Ecto neural progenitor cell (in vitro differentiated cells): ENCODE measurements around the gene VWA5B1.

ENCODE experiments used
- DNase-seq: peaks from one replicate; pipeline ENCODE4 v3.0.0-alpha.2; 2018; ENCODE audit warnings: low spot score

Gene VWA5B1

DNA sequence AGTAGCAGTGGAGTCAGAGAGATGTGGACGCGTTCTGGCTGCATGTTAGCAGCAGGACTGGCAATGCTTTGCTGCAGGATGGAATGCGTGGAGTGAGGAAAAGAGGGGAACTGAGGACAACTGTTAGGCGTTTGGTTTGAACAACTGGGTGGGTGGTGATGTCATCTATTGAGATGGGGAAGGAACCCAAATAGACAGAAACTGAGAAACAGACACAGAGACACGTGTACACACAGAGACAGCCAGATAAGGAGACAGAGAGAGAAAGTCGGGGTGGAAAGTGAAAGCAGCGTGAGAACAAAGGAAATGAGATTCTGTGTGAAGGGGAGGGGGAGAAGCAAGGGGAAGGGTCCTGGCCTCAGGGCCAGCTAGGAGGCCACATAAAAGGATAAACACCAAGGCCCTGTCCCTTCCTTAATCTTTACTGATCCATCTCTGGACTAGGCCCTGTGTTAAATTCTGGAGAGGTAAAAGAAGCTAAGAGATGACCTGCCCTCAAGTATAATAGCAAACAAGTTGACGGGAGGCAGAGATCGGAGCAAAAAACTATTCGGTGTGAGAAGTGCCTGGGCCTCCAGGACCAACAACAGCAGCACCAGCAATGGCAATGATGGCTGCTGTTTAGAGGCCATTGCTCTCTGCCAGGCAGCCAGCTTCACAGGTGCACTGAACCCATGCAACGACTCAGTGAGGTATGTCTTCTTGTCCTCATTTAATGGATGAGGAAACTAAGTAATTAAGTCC is 31.6 kb downstream of the VWA5B1 start:
- DNase-seq, result no peak

- DNase-seq, result no peak
Measured at GRCh38 chr1:20322825-20323612, 32.3 kb downstream of the VWA5B1 start.

GRCh38 chr1:20323613-20323920 is 32.9 kb downstream of the VWA5B1 start:
- no peak for DNase-seq

- DNase-seq, result no peak
Measured at GRCh38 chr1:20324704-20325406, 34.2 kb downstream of the VWA5B1 start.

DNA sequence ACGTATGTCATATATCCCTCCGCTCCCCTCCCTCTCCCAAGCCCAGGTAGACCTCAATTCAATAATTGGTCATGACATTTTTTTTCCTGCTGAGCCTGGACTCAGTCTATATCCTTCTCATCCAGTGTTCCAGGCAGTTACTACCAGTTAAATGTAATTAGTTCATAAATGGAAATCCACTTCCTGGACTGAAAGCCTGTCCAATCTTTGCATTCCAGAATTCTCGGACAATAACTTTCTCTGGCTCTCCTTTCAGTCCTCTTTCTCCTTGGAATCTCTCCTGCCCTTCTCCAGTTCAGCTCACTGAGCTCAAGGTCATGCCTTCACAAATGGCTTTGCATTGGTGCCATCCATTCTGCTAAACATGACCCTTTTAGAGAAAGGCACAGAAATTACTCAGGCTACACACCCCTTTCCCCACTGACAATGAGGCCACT is 34.8 kb downstream of the VWA5B1 start:
- no peak for DNase-seq

DNA sequence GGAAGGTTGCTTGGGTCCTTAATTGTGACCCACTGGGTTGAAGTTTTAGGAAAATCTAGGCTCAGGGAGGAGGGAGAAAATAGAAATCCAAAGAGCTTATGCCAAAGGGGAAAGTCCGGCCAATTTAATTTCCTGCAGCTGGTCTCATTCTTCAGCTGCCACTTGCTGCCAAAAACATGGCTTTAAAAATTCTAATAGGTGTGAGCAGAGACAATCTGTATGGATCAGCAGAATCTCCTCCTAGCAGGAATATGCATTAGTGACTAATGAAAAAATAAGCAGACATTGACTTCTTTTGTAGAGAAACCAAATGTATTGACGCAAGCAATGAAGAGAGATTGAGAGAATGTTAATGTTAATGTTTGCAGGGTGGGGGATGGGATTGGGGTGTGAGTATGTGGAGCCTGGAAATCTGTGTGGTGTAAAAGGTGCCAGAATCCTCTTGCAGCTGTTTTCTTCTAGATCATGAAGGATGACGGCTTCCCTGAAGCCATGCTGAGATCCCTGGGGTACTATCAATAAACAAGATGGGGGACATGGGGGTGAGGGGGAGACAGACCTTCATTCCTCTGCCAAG is 35.3 kb downstream of the VWA5B1 start:
- no peak for DNase-seq

DNA sequence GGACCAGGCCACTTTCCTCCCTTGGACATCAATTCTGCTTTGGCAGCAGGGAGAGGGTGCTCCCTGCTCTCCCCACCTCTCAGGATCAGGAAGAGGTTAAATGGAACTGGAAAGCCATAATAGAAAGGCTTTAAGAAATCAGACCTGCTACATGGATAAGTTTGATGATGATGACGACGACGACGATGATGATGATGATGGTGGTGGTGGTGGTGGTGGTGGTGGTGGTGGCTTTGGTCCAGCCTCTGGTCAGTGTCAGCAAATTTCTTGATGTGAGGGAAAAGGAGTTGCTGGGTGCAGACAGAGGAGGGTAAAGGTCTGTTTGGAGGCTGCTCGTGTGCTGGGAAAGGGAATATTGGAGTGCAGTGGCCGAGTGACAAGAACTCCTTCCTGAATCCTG is 36.8 kb downstream of the VWA5B1 start:
- no peak for DNase-seq

DNA sequence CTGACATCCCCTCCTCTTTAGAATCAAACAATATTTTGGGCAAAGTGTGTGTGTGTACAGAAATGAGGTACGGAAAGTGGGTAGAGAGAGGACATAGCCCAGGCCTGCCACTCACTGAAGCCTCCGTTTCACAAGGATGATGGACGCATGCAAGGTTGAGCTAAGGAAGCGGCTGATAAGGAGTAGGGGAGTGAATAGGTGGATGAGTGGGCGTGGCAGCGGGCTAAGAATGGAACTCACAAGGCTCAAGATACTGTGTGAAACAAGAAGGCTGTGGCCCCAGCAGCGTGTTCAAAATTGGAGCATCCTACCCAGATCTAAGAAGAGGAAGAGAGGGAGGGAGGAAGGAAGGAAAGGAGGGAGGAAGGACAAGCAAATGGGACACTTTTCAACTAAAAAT is 37.5 kb downstream of the VWA5B1 start:
- DNase-seq, result no peak

GRCh38 chr1:20329793-20330542 is 39.3 kb downstream of the VWA5B1 start:
- DNase-seq, result no peak

DNA sequence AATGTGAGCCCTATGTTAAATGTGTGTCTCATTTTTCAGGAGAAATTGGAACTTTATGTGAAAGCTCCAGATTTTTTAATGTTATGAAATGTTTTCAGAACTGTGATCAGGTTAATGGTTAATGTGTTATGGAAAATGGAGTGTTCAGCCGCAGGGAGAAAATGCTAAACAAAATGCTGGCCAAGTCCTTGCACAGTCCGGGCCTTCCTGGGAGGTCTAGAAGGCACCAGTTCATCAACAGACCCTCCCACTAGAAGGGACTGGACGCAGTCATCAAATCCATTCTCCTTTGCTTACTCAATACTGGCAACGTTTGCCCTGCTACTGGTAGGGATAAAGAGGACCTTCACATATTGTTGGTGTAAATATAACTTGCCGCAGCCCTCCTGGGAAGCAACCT is 43.4 kb downstream of the VWA5B1 start:
- no peak for DNase-seq

DNA sequence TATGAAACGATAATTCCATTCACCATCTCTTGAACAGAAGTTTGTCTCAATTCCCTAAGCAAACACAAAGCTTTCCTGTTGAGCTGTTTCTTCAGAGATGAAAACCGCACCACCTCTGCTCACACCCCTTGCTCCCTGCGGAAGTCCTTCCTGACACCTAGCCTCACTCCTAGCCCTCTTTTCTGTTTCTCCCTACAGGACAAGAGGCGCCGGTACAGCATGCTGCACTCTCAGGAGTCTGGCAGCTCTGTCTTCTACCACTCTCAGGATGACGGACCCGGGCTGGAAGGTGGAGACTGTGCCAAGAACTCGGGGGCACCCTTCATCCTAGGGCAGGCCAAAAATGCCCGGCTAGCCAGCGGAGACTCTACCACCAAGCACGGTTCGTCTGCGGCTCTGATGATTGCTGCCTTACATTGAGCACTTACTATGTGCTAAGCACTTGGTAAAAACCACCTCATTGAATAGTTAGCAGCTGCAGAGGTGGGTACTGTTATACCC is 45.5 kb downstream of the VWA5B1 start:
- no peak for DNase-seq

DNA sequence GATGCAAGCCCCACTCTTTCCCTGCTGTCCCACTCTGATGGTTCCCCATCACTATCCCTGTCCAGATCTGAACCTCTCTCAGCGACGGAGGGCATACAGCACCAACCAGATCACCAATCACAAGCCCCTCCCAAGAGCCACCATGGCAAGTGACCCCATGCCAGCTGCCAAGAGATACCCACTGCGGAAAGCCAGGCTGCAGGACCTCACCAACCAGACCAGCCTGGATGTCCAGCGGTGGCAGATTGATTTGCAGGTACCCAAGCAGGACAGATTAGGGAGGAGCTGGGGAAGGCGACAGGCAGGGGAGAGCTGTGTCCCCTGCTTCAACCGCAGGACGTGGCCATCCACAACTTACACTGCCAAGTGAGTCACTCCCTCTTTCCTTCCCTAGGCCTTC is 46.9 kb downstream of the VWA5B1 start:
- no peak for DNase-seq

DNA sequence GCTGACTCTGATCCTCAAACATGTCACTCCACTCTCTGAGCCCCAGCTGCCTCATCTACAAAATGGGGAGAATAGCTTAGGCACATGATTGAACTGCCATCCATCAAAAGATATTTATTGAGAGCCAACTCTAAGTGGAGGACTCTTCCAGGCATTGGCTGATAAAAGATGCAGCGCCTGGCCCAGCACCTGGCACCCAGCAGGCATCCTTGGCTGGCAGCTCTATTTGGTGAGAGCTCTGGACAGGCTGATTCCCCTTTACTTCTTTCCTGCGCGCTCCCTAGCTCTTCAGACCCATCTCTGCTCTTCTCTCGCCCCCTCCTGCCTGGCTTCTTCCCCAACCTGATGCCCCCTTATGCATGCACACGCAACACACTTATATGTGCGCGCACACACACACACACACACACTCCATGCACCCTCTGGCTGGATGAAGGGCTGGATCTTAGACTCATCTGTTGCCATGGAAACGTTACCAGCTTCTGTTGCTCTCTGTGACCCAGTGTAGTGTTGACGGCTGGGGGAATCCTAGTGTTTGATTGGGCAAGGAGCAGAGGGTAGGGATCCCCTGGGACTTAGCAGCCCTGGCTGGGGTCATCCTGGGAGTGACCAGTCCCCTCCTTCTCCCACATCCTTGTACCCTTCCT is 49.3 kb downstream of the VWA5B1 start:
- no peak for DNase-seq

DNA sequence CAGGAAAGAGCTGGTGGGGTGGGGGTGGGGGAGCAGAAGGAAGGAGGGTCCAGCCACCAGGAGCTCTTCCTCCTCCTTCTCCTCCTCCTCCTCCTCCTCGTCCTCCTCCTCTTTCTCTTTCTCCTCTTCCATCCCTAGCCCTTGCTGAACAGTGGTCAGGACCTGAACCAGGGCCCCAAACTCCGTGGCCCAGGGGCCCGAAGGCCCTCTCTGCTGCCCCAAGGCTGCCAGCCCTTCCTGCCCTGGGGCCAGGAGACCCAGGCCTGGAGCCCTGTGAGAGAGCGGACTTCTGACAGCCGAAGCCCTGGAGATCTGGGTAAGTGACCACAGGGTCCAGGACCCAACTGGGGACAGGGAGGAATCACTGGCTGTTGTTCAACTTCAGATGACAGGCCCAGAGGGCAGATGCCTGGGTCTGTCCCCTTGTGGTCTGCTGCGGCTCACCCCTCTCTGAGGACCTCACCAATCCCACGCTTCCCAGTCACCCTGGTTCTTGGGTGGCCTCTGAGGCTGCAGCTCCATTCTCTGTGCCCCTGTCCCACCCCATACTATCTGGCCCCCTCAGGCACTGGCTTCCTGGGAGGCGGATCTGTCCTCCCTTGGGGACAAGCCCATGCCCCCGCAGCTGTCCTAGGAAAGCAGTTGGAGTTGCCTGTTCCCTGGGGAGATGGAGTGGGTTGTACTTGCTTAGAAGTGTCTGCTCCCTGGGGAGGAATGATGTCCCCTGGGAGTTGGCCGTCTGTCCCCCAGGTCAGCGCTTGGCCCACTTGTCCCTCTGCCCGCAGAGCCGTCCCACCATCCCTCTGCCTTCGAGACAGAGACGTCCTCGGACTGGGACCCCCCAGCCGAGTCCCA is 51.8 kb downstream of the VWA5B1 start:
- DNase-seq, result peak; percentile 63

DNA sequence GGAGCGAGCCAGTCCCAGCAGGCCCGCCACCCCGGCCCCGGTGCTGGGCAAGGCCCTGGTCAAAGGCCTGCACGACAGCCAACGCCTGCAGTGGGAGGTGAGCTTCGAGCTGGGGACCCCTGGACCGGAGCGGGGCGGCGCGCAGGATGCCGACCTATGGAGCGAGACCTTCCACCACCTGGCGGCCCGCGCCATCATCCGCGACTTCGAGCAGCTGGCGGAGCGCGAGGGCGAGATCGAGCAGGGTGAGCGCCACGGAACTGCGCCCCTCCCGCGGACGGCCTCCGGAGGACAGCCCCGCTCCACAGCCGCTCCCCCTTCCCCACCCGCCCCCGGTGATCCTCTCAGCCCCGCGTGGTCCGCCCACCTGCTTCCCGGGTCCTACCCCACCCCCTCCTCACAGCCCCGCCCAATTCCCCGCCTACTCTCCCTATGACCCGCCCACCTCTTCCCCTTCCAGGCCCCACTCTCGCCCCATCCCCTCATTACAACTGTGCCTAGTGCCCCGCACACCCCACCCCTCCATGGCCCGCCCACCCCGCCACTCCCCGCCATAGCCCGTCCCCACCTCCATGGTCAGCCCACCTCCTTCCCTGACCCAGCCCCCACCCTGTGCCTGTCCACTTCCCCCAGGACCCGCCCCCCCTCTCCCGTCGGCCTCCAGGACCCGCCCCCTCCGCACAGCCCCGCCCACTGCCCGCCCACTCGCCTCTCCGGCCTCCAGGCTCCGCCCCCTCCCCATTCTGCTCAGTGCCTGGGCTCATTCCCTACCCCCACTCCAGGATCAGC is 52.7 kb downstream of the VWA5B1 start:
- peak; percentile 95 for DNase-seq

- DNase-seq, result no peak
Measured at GRCh38 chr1:20343938-20344302, 53.2 kb downstream of the VWA5B1 start.

GRCh38 chr1:20344738-20345137 is 54.1 kb downstream of the VWA5B1 start:
- no peak for DNase-seq

- DNase-seq, result no peak
Measured at GRCh38 chr1:20345419-20345818, 54.7 kb downstream of the VWA5B1 start.

DNA sequence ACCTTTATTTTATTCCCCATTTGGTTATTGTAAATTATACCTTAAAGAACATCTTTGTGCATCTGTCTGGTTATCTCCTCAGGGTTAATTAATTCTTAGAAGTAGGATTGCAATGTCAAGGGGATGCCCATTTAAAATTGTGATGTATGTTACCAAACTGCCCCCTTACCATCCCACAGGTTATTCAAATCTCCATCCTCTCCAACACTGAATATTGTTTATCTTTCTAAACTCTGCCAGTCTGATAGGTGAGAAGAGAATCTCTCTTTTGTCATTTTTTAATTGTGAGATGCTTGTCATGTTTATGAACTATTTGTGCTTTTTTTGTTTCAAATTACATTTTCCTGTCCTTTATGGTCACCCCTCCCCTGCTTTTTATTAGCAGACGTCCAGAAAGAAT is 55.8 kb downstream of the VWA5B1 start:
- DNase-seq, result no peak

DNA sequence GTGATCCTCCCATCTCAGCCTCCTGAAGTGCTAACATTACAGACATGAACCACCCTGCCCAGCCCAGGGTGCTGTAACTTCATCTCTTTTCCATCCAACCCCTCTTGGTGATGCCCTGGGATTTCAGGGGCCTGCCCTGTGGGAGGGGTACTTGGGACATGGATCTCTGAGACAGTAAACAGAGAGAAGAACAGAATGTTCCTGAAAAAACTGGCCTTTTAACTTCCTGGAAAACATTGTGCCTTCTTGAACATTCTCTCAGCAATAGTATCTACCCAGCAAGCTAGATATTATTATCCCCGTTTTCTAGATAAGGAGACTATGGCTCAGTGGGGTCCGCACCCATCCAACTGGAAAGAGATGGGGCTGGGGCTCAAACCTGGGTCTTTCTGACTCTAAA is 57.0 kb downstream of the VWA5B1 start:
- DNase-seq, result no peak
